Effector CD4-positive, alpha-beta T cell (primary cell): Measurements from ENCODE around the gene PAX4.
A peak's percentile ranks its signal among the peaks of the same experiment; 100 is the strongest.

Source experiments
- DNase-seq: peaks from one replicate; pipeline ENCODE4 v3.0.0-alpha.2; 2020

PAX4 gene

GRCh38 chr7:127628445-127628844, 10.5 kb upstream of the PAX4 start:
- no peak for DNase-seq

GRCh38 chr7:127625331-127625730, 7.4 kb upstream of the PAX4 start:
- no peak for DNase-seq

- DNase-seq: no peak
These were observed 2.7 kb upstream of the PAX4 start for GRCh38 chr7:127620406-127621233.

GRCh38 chr7:127619681-127620405, 1.9 kb upstream of the PAX4 start:
- no peak for DNase-seq

GRCh38 chr7:127618775-127619174, 833 bp upstream of the PAX4 start:
- DNase-seq: no peak

GRCh38 chr7:127616724-127617123, 1.2 kb downstream of the PAX4 start:
- no peak for DNase-seq

GRCh38 chr7:127612263-127612662, 5.7 kb downstream of the PAX4 start:
- DNase-seq: no peak

GRCh38 chr7:127609297-127609696, 8.6 kb downstream of the PAX4 start:
- no peak for DNase-seq

GRCh38 chr7:127608446-127608845, 9.5 kb downstream of the PAX4 start:
- DNase-seq: no peak

GRCh38 chr7:127600885-127601284, 17.1 kb downstream of the PAX4 start:
- DNase-seq: no peak

GRCh38 chr7:127598318-127598717, 19.6 kb downstream of the PAX4 start:
- DNase-seq: no peak

GRCh38 chr7:127595737-127596136, 22.2 kb downstream of the PAX4 start:
- no peak for DNase-seq

- DNase-seq: no peak
These were observed 23.5 kb downstream of the PAX4 start for GRCh38 chr7:127594490-127594889.

- no peak for DNase-seq
These were observed 25.4 kb downstream of the PAX4 start for GRCh38 chr7:127592550-127592949.

GRCh38 chr7:127591591-127591990, 26.4 kb downstream of the PAX4 start:
- DNase-seq: no peak

GRCh38 chr7:127591189-127591588, 26.8 kb downstream of the PAX4 start:
- no peak for DNase-seq

GRCh38 chr7:127589896-127590295, 28.0 kb downstream of the PAX4 start:
- no peak for DNase-seq

GRCh38 chr7:127588697-127589482, 29.1 kb downstream of the PAX4 start:
- DNase-seq: peak; percentile 22

GRCh38 chr7:127588019-127588696, 29.8 kb downstream of the PAX4 start, which contains the start of gene ARF5:
Gene ARF5, plus strand, starts transcription at chr7:127588411. Its CDS starts 88 bp downstream, at chr7:127588499.
- peak; percentile 79 for DNase-seq

GRCh38 chr7:127587663-127588018, 30.3 kb downstream of the PAX4 start:
- no peak for DNase-seq

- no peak for DNase-seq
These were observed 31.6 kb downstream of the PAX4 start for GRCh38 chr7:127586346-127586745.

GRCh38 chr7:127585044-127585953, 32.6 kb downstream of the PAX4 start, which contains the start of gene GCC1:
Gene GCC1, minus strand, starts transcription at chr7:127585596. Its CDS starts 414 bp downstream, at chr7:127585182.
- DNase-seq: peak; percentile 91
